Colonic mucosa (tissue), 4 donors: Measurements from ENCODE around the gene KXD1. TPM values are rescaled to one million over a fixed set of nuclear protein-coding genes. Genes with fewer than 3 reads are reported as not detected.

Experiments used
- DNase-seq: peaks from one replicate; pipeline ENCODE4 v3.0.0-alpha.2; 2020
- H3K27ac ChIP-seq: fragments of 200-600 bp; one replicate; pipeline ENCODE4 v1.8.0; 2021
- H3K27me3 ChIP-seq: fragments of 200-600 bp; one replicate; pipeline ENCODE4 v1.8.0; 2021
- H3K36me3 ChIP-seq: fragments of 200-600 bp; one replicate; pipeline ENCODE4 v1.8.0; 2021
- H3K4me1 ChIP-seq: fragments of 200-600 bp; one replicate; pipeline ENCODE4 v1.8.0; 2021; ENCODE audit warnings: mild to moderate bottlenecking
- H3K4me3 ChIP-seq: fragments of 200-600 bp; one replicate; pipeline ENCODE4 v1.8.0; 2021
- H3K9ac ChIP-seq, 2 donors: one replicate each; pipeline ENCODE4 v1.7.0; 2013; ENCODE audit warnings: control low read depth in 2 of 2, low read depth in 2 of 2, low read length in 2 of 2
- H3K9me3 ChIP-seq: fragments of 200-600 bp; one replicate; pipeline ENCODE4 v1.8.0; 2021
- CTCF ChIP-seq: fragments of 200-600 bp; IDR thresholded peaks from one replicate; pipeline ENCODE4 v1.8.0; 2022; ENCODE audit warnings: antibody characterized with exemption, mild to moderate bottlenecking
- intact Hi-C: fragments of 100-400 bp; cut with DNase I; formaldehyde crosslinking; loops from one replicate; pipeline ENCODE4 v1.14.1; 2022
- total RNA-seq, 2 donors: library from RNA; stranded (reverse); fragmentation: NEBNext Ultra II Directional in 1 of 2; extraction: Animal tissue kit (Norgen Biotek cat#: 25700) in 1 of 2; gene quantifications; one replicate each; pipeline ENCODE4 v1.2.1, GENCODE V29; 2021
- donor health status: healthy.
- donor health status: DM: no; HTN: no; CAD: no.
- donor health status: DM: no; HTN: no; CAD: no.

The KXD1 gene
- total RNA-seq = 10 to 100 TPM; 66.8 to 80.4 TPM

DNA sequence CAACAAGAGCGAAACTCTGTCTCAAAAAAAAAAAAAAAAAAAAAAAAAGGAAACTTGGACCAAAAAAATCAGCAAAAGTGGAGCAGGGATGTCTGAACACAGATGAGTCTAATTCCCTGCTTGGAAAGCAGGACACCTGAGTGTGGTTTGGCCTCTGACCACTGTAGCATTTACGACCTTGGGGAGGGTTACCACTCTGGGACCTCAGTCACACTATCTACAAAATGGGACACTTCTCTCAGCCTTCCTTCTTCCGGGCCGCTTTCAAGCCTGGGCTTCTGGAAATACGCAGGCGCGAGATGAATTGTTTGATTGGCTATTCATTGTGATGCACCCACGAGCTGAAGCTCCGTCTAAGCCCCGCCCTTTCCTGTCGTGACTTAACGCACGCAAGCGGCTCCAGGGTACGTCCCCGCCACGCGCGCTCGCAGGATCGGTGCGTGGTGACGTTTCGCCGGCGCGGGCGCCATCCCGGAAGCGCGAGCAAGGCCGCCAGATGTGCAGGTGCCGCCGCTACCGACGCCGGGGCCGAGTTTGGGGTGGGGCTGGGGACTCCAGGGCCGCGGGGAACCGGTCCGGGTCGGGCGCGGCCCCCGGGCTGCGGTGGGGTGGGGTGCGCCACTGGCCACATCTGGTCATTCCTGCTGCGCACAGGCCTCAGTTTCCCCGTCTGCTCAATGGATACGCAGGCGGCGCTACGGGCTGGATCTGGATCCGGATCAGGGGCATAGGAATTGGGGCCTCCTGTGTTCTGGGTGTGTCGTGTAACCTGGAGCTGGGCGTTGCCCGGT, at the start of gene KXD1:
TSS of gene KXD1 (plus strand) at position 460 of the 791 bp plus-strand sequence. CDS start 4,187 bp downstream, outside the sequence.
- TF ChIP-seq CTCF = no peak
- H3K9ac ChIP-seq = peak within 1 kb of the TSS; percentile 97 to 98
- H3K27ac ChIP-seq = peak within 1 kb of the TSS; percentile 91
- H3K36me3 ChIP-seq = no peaks in the 10 kb centered on the region
- intact Hi-C loops = no loop called here
- H3K9me3 ChIP-seq = no peaks in the 10 kb centered on the region
- H3K27me3 ChIP-seq = no peaks in the 10 kb centered on the region
- peaks cover 3% of the 10 kb centered on the region for H3K4me1 ChIP-seq
- peak; percentile 99 for DNase-seq
- H3K4me3 ChIP-seq = peak within 1 kb of the TSS; percentile 98

DNA sequence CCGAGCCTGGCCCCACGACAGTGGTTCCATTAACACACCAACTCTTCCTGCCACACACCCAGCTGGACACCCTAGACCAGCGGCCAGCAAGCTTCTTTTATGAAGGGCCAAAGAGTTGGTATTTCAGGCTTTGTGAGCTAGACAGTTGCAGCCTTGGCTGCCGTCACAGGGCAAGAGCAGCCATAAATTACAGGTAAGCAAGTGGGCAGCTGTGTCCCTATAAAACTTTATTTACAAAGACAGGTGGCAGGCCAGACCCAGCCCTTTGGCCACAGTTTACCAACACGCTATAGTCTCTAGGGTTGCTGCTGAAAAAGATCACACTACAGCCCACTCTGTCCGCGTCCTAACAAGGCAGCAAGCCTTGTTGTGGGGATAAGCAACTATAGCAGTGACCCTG, 49.1 kb upstream of the KXD1 start:
- Histone ChIP-seq H3K27me3 (no peaks in the 10 kb centered on the region), H3K4me3 (no peak overlapping the region), H3K9ac (no peak overlapping the region), H3K27ac (peak overlapping the region; percentile 65), H3K36me3 (no peaks in the 10 kb centered on the region), H3K9me3 (no peaks in the 10 kb centered on the region), H3K4me1 (peaks cover 52% of the 10 kb centered on the region)
- no peak for DNase-seq
- TF ChIP-seq CTCF = no peak
- intact Hi-C loops = no loop called here

- intact Hi-C loops = no loop called here
- no peak overlapping the region for H3K27ac ChIP-seq
- H3K36me3 ChIP-seq = no peaks in the 10 kb centered on the region
- no peaks in the 10 kb centered on the region for H3K27me3 ChIP-seq
- no peak for DNase-seq
- H3K9ac ChIP-seq = no peak overlapping the region
- no peak overlapping the region for H3K4me3 ChIP-seq
- no peaks in the 10 kb centered on the region for H3K9me3 ChIP-seq
- peaks cover 46% of the 10 kb centered on the region for H3K4me1 ChIP-seq
- no peak for TF ChIP-seq CTCF
Observed at GRCh38 chr19:18510216-18510615, 47.5 kb upstream of the KXD1 start.

DNA sequence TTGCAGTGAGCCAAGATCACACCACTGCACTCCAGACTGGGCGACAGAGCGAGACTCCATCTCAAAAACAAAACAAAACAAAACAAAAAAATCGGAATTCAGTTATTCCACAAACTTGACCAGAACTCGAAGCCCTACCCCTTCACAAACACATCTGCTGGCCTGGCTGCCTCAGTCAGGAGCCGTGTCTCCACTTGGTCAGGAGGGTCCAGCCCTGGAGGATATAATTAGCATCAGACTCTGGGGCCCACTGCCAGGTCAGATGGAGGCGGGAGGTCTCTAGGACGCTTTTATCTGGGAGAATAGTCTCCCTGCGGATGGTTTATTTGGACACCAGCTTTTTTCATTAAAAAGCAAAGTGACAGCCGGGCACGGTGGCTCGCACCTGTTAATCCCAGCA, 43.8 kb upstream of the KXD1 start:
- Histone ChIP-seq H3K27me3 (no peaks in the 10 kb centered on the region), H3K36me3 (no peaks in the 10 kb centered on the region), H3K4me3 (no peak overlapping the region), H3K27ac (no peak overlapping the region), H3K9me3 (no peaks in the 10 kb centered on the region), H3K4me1 (peaks cover 18% of the 10 kb centered on the region), H3K9ac (no peak overlapping the region)
- TF ChIP-seq CTCF = no peak
- intact Hi-C loops = no loop called here
- DNase-seq = no peak

- no peak for TF ChIP-seq CTCF
- Histone ChIP-seq H3K4me1 (peaks cover 20% of the 10 kb centered on the region), H3K27ac (peak overlapping the region; percentile 60), H3K9ac (peak overlapping the region in 1 of 2 donors; percentile 58), H3K27me3 (no peaks in the 10 kb centered on the region), H3K9me3 (no peaks in the 10 kb centered on the region), H3K36me3 (no peaks in the 10 kb centered on the region), H3K4me3 (no peak overlapping the region)
- intact Hi-C loops = no loop called here
- peak; percentile 71 for DNase-seq
Observed at GRCh38 chr19:18514800-18515682, 42.6 kb upstream of the KXD1 start.
